ENCODE data around the gene HOMER3. TPM values are rescaled to one million over a fixed set of nuclear protein-coding genes. Genes with fewer than 3 reads are reported as not detected.
"Not testable (repeated sequence)": the region's sequence is repeated elsewhere in the genome, so short reads cannot be mapped to it uniquely, and the experiment has no call there.

The HOMER3 gene
- total and polyA plus RNA-seq, 9 of the 15 experiments (the other 6 are each of a cell fraction or from before 2014, with no cell fraction given): 1.3 to 5.1 (median 3.7) TPM; not detected in 2

DNA sequence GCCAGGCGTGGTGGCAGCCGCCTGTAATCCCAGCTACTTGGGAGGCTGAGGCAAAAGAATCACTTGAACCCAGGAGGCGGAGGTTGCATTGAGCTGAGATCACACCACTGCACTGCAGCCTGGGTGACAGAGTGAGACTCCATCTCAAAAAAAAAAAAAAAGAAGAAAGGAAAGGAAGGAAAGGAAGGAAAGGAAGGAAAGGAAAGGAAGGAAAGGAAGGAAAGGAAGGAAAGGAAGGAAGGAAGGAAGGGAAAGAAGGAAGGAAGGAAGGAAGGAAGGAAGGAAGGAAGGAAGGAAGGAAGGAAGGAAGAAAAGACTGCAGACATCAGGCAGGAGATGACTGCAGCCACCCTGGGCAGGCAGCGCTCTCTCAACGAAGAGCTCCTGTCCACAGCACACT lies 38.5 kb downstream of the HOMER3 start:
- H3K27me3 ChIP-seq (ENCODE audit: control insufficient read depth in 2 of 2, insufficient read depth in 2 of 2, low read length in 2 of 2); H2AFZ ChIP-seq (ENCODE audit: low read depth, low read length); H3K9me3 ChIP-seq (replicated peaks; ENCODE audit: control insufficient read depth, insufficient read depth, low read depth, low read length); BruUV-seq (replicated peaks); intact Hi-C loops (cut with micrococcal nuclease); H3K9ac ChIP-seq (ENCODE audit: insufficient read depth in 1 of 2, low read depth in 2 of 2, low read length in 2 of 2); H3K79me2 ChIP-seq (ENCODE audit: control insufficient read depth, insufficient read depth, low read length); H3K4me3 ChIP-seq; DNase-seq (ENCODE audit: extremely low read depth in 1 of 4, low spot score in 3 of 4); CTCF ChIA-PET (ENCODE audit: low intra/inter-chr PET ratio); H3K27ac ChIP-seq (ENCODE audit: extremely low read depth, low read depth, low read length); FAIRE-seq; in situ Hi-C loops (cut with MboI); H3K4me2 ChIP-seq (ENCODE audit: insufficient read depth, low read length); ATAC-seq; H3K9me1 ChIP-seq (ENCODE audit: control insufficient read depth, insufficient read depth, low read length): not testable (repeated sequence)
- POLR2A ChIA-PET: interaction anchor here (0.8 to 1.4 kb wide), 3 partner anchors 11 to 341 kb away, joined by 3 to 5 read pairs (median 3); no protein-coding TSS in a partner anchor
- Histone ChIP-seq H4K20me1 (replicated peaks; ENCODE audit: control insufficient read depth, insufficient read depth, low read length) (peaks cover 14% of the 10 kb centered on the region), H3K36me3 (ENCODE audit: control insufficient read depth, insufficient read depth, low read length) (peaks cover 64% of the 10 kb centered on the region; the same call in 2 of the 3 replicates), H3K4me1 (replicated peaks in 1 of 2; ENCODE audit: control insufficient read depth in 2 of 2, insufficient read depth in 2 of 2, low read length in 2 of 2) (peaks cover 12 to 66% of the 10 kb centered on the region in 2 experiments)
- 92% methylated on average over 4 of the region's 5 CpGs for WGBS (ENCODE audit: insufficient coverage, low coverage, missing lambda C conversion rate)

DNA sequence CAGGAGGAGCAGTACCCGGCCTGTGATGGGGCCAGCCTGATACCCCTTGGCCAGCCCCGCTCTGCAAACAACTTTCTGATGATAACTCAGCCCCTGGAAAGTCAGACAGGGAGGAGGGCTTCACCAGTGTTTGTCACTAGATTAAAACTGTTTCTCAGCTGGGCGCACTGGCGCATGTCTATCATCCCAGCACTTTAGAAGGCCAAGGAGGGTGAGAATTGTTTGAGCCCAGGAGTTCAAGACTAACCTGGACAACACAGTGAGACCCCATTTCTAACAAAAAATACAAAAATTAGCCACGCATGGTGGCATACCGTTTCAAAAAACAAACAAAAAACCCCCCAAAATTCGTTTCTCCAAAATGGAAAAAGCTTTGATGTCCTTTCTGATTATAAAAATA lies 39.5 kb downstream of the HOMER3 start:
- peak; percentile 90 for TF ChIP-seq ZNF121 (CRISPR knock-in tag; conservative IDR thresholded peaks at IDR 0.05)
- TF ChIP-seq, protein P1, sequence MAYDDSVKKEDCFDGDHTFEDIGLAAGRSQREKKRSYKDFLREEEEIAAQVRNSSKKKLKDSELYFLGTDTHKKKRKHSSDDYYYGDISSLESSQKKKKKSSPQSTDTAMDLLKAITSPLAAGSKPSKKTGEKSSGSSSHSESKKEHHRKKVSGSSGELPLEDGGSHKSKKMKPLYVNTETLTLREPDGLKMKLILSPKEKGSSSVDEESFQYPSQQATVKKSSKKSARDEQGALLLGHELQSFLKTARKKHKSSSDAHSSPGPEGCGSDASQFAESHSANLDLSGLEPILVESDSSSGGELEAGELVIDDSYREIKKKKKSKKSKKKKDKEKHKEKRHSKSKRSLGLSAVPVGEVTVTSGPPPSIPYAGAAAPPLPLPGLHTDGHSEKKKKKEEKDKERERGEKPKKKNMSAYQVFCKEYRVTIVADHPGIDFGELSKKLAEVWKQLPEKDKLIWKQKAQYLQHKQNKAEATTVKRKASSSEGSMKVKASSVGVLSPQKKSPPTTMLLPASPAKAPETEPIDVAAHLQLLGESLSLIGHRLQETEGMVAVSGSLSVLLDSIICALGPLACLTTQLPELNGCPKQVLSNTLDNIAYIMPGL (CRISPR knock-in tag; IDR thresholded peaks at IDR 0.05): no peak
- FAIRE-seq: no peak
- peaks cover 55% of the 10 kb centered on the region; the same call in 2 of the 3 replicates for H3K36me3 ChIP-seq (ENCODE audit: control insufficient read depth, insufficient read depth, low read length)
- no peak overlapping the region for H3K4me2 ChIP-seq (ENCODE audit: insufficient read depth, low read length)
- no peaks in the 10 kb centered on the region for H3K9me3 ChIP-seq (replicated peaks; ENCODE audit: control insufficient read depth, insufficient read depth, low read depth, low read length)
- no peak for ATAC-seq
- TSS peak; percentile 36 for BruUV-seq (replicated peaks)
- 70% methylated on average over 7 of the region's 7 CpGs for WGBS (ENCODE audit: insufficient coverage, low coverage, missing lambda C conversion rate)
- H3K79me2 ChIP-seq (ENCODE audit: control insufficient read depth, insufficient read depth, low read length): no peaks in the 10 kb centered on the region
- CTCF ChIA-PET (ENCODE audit: low intra/inter-chr PET ratio): no interaction called here
- H3K27me3 ChIP-seq (ENCODE audit: control insufficient read depth in 2 of 2, insufficient read depth in 2 of 2, low read length in 2 of 2): no peaks in the 10 kb centered on the region
- no peak overlapping the region for H2AFZ ChIP-seq (ENCODE audit: low read depth, low read length)
- POLR2A ChIA-PET: interaction anchor here (0.6 to 1.0 kb wide), 3 partner anchors 8 to 38 kb away, joined by 3 to 4 read pairs (median 4); no protein-coding TSS in a partner anchor
- H3K9me1 ChIP-seq (ENCODE audit: control insufficient read depth, insufficient read depth, low read length): peaks cover 3% of the 10 kb centered on the region
- H3K9ac ChIP-seq (ENCODE audit: insufficient read depth in 1 of 2, low read depth in 2 of 2, low read length in 2 of 2): no peak overlapping the region
- no peak overlapping the region for H3K4me3 ChIP-seq
- DNase-seq (ENCODE audit: extremely low read depth in 1 of 4, low spot score in 3 of 4): no peak
- in situ Hi-C loops (cut with MboI) (no loop called here), intact Hi-C loops (cut with micrococcal nuclease) (no loop called here)
- H3K27ac ChIP-seq (ENCODE audit: extremely low read depth, low read depth, low read length): no peak overlapping the region
- H3K4me1 ChIP-seq (replicated peaks in 1 of 2; ENCODE audit: control insufficient read depth in 2 of 2, insufficient read depth in 2 of 2, low read length in 2 of 2): peaks cover 12 to 59% of the 10 kb centered on the region in 2 experiments
- peaks cover 22% of the 10 kb centered on the region for H4K20me1 ChIP-seq (replicated peaks; ENCODE audit: control insufficient read depth, insufficient read depth, low read length)
